HEK293 (cell line): ENCODE results near the gene ZEB2.

Experiments used
- CTCF ChIP-seq: fragments of 450-650 bp; formaldehyde crosslinking; IDR thresholded peaks from 2 replicates; pipeline ENCODE4 v1.5.1; 2016; ENCODE audit warnings: missing biosample characterization, missing genetic modification characterization
- PBX3 ChIP-seq: sonication (generic); formaldehyde crosslinking; IDR thresholded peaks from 2 replicates; pipeline ENCODE4 v1.8.1; 2022; ENCODE audit warnings: mild to moderate bottlenecking, moderate library complexity, missing genetic modification reagents
- PRDM2 ChIP-seq: fragments of 450-650 bp; formaldehyde crosslinking; IDR thresholded peaks from 2 replicates; pipeline ENCODE4 v1.5.1; 2016; ENCODE audit warnings: missing biosample characterization, missing genetic modification characterization, borderline replicate concordance
- WT1 ChIP-seq: fragments of 450-650 bp; formaldehyde crosslinking; IDR thresholded peaks from 2 replicates; pipeline ENCODE4 v1.5.1; 2016; ENCODE audit warnings: missing biosample characterization, missing genetic modification characterization
- YY1 ChIP-seq: fragments of 450-650 bp; formaldehyde crosslinking; IDR thresholded peaks from 2 replicates; pipeline ENCODE4 v1.5.1; 2018; ENCODE audit warnings: missing biosample characterization, missing genetic modification characterization
- ZBTB21 ChIP-seq: fragments of 450-650 bp; formaldehyde crosslinking; IDR thresholded peaks from 2 replicates; pipeline ENCODE4 v1.5.1; 2017; ENCODE audit warnings: missing biosample characterization, missing genetic modification characterization
- ZNF157 ChIP-seq: fragments of 450-650 bp; formaldehyde crosslinking; IDR thresholded peaks from 2 replicates; pipeline ENCODE4 v1.5.1; 2016; ENCODE audit warnings: missing biosample characterization, missing genetic modification characterization
- ZNF184 ChIP-seq: fragments of 450-650 bp; IDR thresholded peaks from 2 replicates; pipeline ENCODE4 v1.5.1; 2018; ENCODE audit warnings: missing biosample characterization, mild to moderate bottlenecking, missing genetic modification characterization
- ZNF202 ChIP-seq: fragments of 450-650 bp; formaldehyde crosslinking; IDR thresholded peaks from 2 replicates; pipeline ENCODE4 v1.5.1; 2016; ENCODE audit warnings: missing biosample characterization, missing genetic modification characterization, borderline replicate concordance
- ZNF221 ChIP-seq: fragments of 450-650 bp; formaldehyde crosslinking; IDR thresholded peaks from 2 replicates; pipeline ENCODE4 v1.5.1; 2017; ENCODE audit warnings: missing biosample characterization, missing genetic modification characterization, borderline replicate concordance
- ZNF302 ChIP-seq: fragments of 450-650 bp; formaldehyde crosslinking; IDR thresholded peaks from 2 replicates; pipeline ENCODE4 v1.5.1; 2016; ENCODE audit warnings: missing biosample characterization, missing genetic modification characterization, low read depth
- ZNF558 ChIP-seq: fragments of 450-650 bp; formaldehyde crosslinking; IDR thresholded peaks from 2 replicates; pipeline ENCODE4 v1.5.1; 2016; ENCODE audit warnings: missing biosample characterization, missing genetic modification characterization
- ZNF629 ChIP-seq: fragments of 450-650 bp; formaldehyde crosslinking; IDR thresholded peaks from 2 replicates; pipeline ENCODE4 v1.5.1; 2017; ENCODE audit warnings: missing biosample characterization, missing genetic modification characterization
- ZNF704 ChIP-seq: fragments of 450-650 bp; formaldehyde crosslinking; IDR thresholded peaks from 2 replicates; pipeline ENCODE4 v1.5.1; 2016; ENCODE audit warnings: missing biosample characterization, missing genetic modification characterization

GRCh38 chr2:144552821-144553220 is 32.9 kb upstream of the ZEB2 start:
- TF ChIP-seq YY1 (tag by site-specific recombination), result no peak
- no peak for TF ChIP-seq ZNF157 (tag by site-specific recombination)
- TF ChIP-seq CTCF, result no peak
- TF ChIP-seq ZNF221 (tag by site-specific recombination), result no peak
- TF ChIP-seq ZNF629 (tag by site-specific recombination), result no peak
- no peak for TF ChIP-seq ZNF202 (tag by site-specific recombination)
- no peak for TF ChIP-seq ZNF704
- no peak for TF ChIP-seq PRDM2 (tag by site-specific recombination)
- no peak for TF ChIP-seq ZBTB21 (tag by site-specific recombination)
- no peak for TF ChIP-seq ZNF302
- no peak for TF ChIP-seq WT1 (tag by site-specific recombination)
- TF ChIP-seq PBX3 (CRISPR knock-in tag), result no peak
- no peak for TF ChIP-seq ZNF558 (tag by site-specific recombination)
- no peak for TF ChIP-seq ZNF184 (tag by site-specific recombination)
